Neuron (in vitro differentiated cells): Measurements from ENCODE around the gene STAU1.
"Not testable (repeated sequence)": the region's sequence is repeated elsewhere in the genome, so short reads cannot be mapped to it uniquely, and the experiment has no call there.

Source experiments
- H2AFZ ChIP-seq: one replicate; pipeline ENCODE4 v1.6.1; 2013; ENCODE audit warnings: low read depth, mild to moderate bottlenecking, inconsistent platforms, low read length, moderate library complexity
- H3K27me3 ChIP-seq: one replicate; pipeline ENCODE4 v1.6.1; 2013; ENCODE audit warnings: low read length; ENCODE audit not compliant: insufficient read depth
- H3K36me3 ChIP-seq: one replicate; pipeline ENCODE4 v1.6.1; 2013; ENCODE audit warnings: low read length; ENCODE audit not compliant: insufficient read depth
- H3K4me1 ChIP-seq: one replicate; pipeline ENCODE4 v1.6.1; 2013; ENCODE audit warnings: low read length; ENCODE audit not compliant: insufficient read depth
- H3K4me3 ChIP-seq: 2 replicates; pipeline ENCODE4 v1.5.1; 2013; ENCODE audit warnings: mild to moderate bottlenecking, low read length, moderate library complexity
- H3K9me3 ChIP-seq: one replicate; pipeline ENCODE4 v1.6.1; 2013; ENCODE audit warnings: low read length

Gene STAU1

DNA sequence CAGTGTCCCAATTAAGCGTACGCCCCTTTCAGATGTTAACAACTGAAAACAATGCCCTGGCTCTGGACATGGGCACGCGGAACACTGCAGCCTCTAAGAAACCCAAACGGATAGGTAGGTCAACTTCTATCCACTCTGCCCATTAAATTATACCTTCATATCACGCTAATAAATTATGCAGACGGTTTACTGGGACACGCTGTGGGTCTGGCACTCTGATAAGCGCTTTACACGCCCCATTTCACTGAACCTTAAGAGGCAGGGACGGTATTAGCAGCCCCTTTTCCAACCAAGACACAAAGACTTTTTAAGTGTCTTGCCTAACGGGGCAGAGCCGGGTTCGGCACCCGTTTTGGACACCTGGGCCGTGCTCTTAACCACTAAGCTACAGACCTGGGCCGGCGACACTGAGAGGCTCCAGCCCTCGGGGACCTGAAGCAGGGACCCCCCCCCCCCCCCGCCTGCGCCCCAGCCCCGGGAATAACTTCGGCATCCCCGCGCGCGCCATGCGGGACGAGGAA, 744 bp downstream of the STAU1 start:
- Histone ChIP-seq H3K4me1 (peaks cover 7% of the 10 kb centered on the region), H3K4me3 (peak overlapping the region; percentile 79), H2AFZ (no peak overlapping the region), H3K9me3 (no peaks in the 10 kb centered on the region), H3K27me3 (no peaks in the 10 kb centered on the region), H3K36me3 (peaks cover 5% of the 10 kb centered on the region)

DNA sequence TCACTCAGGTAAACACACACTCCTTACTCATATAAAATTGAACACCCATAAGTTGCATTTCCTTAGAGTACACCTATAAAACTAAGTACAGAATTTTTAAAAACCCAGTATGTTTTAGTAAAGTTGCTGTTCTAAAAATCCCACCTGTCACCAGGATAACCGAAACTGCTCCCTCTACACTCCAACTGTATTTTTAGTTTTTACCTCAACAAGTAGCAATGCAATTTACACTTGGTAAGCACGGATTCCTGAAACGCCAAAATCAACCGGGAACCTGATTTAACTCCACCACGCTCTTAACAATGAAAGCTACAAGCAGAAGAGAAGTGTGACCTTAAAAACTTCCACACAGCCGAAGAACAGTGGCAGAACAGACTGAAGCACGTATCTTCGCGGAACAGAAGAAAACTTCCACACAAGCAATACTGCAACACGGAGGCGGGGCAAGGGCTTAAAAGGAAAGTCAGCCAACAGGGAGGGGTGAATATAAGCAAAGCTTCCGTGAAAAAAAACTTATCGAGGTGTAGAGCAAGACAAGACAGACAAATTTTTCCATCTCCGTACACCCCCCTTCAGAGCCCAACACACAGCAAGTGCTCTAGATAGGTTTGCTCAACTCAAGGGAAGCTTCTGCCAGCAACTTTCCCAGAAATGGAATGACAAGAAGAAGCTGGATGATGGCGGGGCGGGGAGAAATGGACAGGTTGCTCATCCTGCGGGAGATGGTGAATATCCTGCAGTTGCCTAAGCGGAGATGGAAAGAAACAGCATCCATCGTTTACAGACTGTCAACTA, 1.4 kb downstream of the STAU1 start:
- Histone ChIP-seq H3K27me3 (no peaks in the 10 kb centered on the region), H3K4me3 (peak overlapping the region; percentile 79), H3K4me1 (peaks cover 7% of the 10 kb centered on the region), H2AFZ (no peak overlapping the region), H3K36me3 (peaks cover 5% of the 10 kb centered on the region), H3K9me3 (no peaks in the 10 kb centered on the region)

DNA sequence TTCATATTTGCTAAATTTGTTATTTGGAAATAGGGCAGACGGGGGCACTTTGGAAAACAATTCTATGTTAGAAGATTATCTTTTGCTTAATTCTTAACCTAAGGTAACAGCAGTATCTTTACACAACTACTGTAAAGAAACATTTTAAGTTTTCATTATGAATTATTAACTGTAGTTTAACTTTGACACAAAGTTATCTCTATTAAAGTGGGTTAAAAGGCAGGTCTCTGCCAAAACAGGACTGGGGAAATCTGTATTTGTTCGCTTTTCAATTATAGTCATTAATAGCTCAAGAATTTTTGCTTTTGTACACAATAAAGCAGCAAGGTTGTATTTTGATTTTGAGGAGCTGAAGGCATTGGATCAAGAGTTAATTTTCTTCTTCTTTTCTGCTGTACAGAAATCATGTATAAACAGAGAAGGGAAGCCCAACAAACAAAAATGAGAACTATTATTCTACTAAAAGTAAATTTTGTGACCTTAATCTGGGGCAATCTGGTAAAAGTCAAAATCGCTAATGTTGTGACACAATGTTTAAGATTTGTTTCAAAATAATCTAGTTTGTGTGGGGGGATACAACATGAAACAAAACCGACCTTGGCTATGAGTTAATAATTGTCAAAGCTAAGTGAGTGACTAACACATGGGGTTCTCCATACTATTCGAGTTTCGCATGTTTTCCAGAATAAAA, 2.9 kb downstream of the STAU1 start:
- peaks cover 5% of the 10 kb centered on the region for H3K36me3 ChIP-seq
- no peaks in the 10 kb centered on the region for H3K9me3 ChIP-seq
- no peak overlapping the region for H2AFZ ChIP-seq
- no peak overlapping the region for H3K4me3 ChIP-seq
- H3K4me1 ChIP-seq: peaks cover 7% of the 10 kb centered on the region
- H3K27me3 ChIP-seq: no peaks in the 10 kb centered on the region

DNA sequence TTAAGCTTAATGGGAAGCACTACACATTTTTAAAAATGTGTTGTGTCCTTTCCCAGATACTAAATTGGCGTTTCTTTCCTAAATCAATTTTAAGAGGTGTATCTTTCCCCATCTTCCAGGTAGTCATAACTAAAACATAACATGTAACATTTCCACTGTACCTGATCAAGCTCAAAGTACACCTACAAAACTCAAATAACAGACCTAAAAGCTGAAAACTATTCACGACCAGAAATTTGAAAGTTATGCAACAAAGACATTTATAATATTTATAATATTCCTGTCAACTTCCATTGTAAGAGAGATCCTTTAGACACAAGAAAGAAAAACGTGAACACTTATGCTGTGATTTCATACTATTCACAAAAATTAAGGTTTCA, 3.5 kb downstream of the STAU1 start:
- no peaks in the 10 kb centered on the region for H3K27me3 ChIP-seq
- peaks cover 8% of the 10 kb centered on the region for H3K4me1 ChIP-seq
- H3K4me3 ChIP-seq: no peak overlapping the region
- H3K9me3 ChIP-seq: no peaks in the 10 kb centered on the region
- no peak overlapping the region for H2AFZ ChIP-seq
- H3K36me3 ChIP-seq: peaks cover 5% of the 10 kb centered on the region

DNA sequence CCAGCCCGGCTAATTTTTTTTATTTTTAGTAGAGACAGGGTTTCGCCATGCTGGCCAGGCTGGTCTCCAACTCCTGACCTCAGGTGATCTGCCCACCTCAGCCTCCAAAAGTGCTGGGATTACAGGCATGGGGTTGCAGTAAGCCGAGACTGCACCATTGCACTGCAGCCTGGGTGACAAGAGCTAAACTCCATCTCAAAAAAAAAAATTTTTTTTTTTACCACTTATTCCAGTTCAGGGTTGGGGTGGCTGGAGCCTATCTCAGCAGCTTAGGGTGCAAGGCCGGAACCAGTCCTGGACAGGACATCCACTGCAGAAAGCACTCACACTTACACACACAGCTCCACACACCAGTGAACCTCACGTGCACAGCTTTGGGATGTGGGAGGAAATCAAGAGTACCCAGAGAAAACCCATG, 4.0 kb downstream of the STAU1 start:
- not testable (repeated sequence) for H3K36me3 ChIP-seq, H3K9me3 ChIP-seq, H3K27me3 ChIP-seq, H2AFZ ChIP-seq, H3K4me3 ChIP-seq
- H3K4me1 ChIP-seq: peaks cover 13% of the 10 kb centered on the region

DNA sequence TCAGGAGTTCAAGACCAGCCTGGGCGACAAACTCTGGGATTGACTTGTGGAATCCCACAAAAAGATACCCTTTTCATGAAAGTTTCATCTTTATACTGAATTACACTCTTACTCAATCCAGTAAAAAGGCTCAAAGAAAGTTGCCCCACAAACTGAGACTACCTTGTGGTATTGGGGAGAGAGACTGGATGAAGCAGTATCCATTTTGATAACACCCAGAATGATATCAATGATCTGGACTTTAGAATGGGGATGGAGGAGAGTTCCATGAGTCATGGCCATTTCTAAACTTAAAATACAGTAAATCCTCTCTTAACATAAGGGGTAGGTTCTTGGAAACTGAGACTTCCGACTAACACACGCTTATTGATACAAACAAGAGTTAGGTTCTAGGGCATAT, 4.7 kb downstream of the STAU1 start:
- H3K36me3 ChIP-seq: peaks cover 5% of the 10 kb centered on the region
- H2AFZ ChIP-seq: no peak overlapping the region
- H3K4me1 ChIP-seq: peaks cover 13% of the 10 kb centered on the region
- H3K27me3 ChIP-seq: no peaks in the 10 kb centered on the region
- H3K4me3 ChIP-seq: no peak overlapping the region
- H3K9me3 ChIP-seq: no peaks in the 10 kb centered on the region

DNA sequence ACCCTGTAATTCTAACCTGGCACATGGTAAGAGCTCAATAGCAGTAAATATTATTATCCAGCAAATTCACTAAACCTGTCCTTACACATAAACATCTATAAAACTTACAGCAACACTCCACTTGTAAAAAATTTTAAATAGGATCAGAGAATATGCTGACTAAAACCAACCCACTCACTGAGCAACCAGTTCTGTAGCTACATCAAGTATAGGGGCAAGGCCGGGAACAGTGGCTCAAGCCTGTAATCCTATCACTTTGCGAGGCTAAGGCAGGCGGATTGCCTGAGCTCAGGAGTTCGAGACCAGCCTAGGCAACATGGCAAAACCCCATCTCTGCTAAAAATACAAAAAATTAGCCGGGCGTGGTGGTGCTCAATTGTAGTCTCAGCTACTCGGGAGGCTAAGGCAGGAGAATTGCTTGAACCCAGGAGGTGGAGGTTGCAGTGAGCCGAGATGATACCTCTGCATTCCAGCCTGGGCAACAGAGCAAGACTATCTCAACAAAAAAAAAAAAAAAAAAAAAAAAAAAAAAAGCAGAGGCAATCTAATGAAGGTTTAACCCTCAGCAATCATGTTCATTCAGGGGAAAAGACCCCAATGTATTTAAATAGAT, 6.8 kb downstream of the STAU1 start:
- Histone ChIP-seq H3K9me3 (peaks cover 3% of the 10 kb centered on the region), H3K36me3 (peaks cover 9% of the 10 kb centered on the region), H3K27me3 (no peaks in the 10 kb centered on the region), H2AFZ (no peak overlapping the region), H3K4me1 (peaks cover 13% of the 10 kb centered on the region), H3K4me3 (no peak overlapping the region)

DNA sequence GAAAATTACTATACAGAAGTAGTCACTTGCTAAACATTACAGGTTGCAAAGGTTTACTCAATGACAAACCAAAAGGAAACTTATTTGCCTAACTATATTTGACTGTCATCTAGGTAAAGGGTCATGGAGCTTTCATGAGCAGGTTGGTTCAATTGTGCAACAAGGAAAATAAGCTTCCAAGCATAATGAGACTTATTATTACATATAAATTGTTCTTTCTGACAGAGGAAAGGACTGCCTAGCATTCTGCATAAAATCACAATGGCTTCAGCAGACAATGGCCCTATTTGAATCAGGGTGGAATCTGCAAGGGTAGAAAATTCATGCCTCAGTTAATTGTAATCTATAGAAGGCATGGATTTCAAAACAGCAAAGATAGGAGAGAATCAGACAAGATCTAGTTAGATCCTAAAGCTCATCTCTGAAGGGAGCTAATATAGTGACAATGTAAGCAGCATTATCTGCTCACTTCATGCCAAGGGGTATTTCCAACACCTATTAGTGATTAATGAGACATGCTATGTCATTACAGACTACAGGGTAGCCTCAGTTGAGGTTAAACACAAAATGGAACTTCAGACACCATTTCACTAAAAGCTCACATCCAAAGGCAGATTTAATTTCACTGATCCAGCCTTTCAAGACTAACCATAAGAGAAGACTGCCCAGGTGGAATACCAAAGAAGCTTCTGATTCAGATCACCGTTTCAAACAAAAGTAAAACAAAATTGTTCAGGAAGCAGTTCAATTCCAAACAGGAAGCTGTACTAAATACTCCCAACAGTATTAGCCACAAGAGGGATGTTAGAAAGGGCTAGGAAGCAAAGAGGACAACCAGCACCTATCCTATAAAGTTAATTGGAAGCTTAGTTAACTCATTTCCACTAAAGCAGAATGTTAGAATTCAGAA, 8.5 kb downstream of the STAU1 start:
- Histone ChIP-seq H3K36me3 (peaks cover 4% of the 10 kb centered on the region), H3K9me3 (peaks cover 3% of the 10 kb centered on the region), H3K4me1 (peaks cover 6% of the 10 kb centered on the region), H3K4me3 (no peak overlapping the region), H3K27me3 (no peaks in the 10 kb centered on the region), H2AFZ (no peak overlapping the region)

DNA sequence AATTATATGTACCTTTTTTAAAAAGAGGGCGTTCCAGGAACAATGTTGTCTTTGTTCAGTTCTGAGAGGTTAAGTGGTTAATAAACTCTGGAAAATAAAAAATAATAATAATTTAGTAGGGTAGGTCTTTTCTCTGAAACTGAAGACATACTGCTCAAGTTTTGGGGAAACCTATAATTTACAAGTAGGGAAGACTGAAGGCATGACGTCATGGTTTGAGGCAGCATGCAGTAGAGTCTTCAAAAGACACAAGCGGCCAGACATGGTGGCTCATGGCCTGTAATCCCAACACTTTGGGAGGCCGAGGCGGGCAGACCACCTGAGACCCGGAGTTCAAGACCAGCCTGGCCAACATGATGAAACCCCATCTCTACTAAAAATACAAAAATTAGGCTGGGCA, 14.0 kb downstream of the STAU1 start:
- H3K4me3 ChIP-seq: no peak overlapping the region
- H2AFZ ChIP-seq: no peak overlapping the region
- peaks cover under 1% of the 10 kb centered on the region for H3K4me1 ChIP-seq
- no peaks in the 10 kb centered on the region for H3K27me3 ChIP-seq
- peaks cover 3% of the 10 kb centered on the region for H3K9me3 ChIP-seq
- peaks cover 14% of the 10 kb centered on the region for H3K36me3 ChIP-seq

DNA sequence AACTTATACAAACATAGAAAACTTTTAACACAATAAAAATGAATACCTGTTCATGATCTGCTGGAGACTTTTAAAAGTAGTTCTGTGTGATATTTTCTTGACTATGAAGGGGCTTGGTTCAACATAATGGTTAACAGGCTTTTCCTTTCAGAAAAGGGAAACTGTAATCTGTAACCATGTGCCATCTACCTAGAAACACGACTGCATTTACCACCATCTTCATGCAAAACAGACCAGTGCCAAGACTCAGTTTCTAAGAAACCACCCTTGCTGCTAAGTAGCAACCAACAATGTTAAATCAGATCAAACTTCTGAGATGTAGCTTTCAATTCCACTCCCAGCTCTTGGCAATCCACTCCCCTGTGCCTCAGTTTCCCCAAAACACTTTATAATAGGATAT, 15.7 kb downstream of the STAU1 start:
- Histone ChIP-seq H3K36me3 (peaks cover 10% of the 10 kb centered on the region), H3K9me3 (no peaks in the 10 kb centered on the region), H3K4me1 (peaks cover 8% of the 10 kb centered on the region), H3K4me3 (no peak overlapping the region), H3K27me3 (no peaks in the 10 kb centered on the region), H2AFZ (no peak overlapping the region)

DNA sequence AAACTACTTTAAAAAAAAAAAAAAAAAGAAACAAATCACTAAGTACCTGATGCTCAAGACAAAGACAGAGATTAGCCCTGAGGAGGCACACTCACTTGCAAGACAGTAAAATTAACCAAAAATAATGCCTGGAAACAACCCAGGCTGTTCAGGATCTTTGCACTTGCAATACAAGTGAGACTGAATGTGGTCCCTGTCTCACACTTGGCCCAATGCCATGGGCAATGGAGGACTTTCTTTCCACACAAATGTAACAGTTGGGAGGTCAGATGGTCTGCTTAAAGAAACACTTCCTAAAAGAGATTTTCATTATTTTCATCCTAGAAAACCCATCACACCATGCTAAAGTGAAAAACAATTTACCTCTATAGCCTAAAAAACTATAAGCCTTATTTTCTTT, 16.2 kb downstream of the STAU1 start:
- H2AFZ ChIP-seq: no peak overlapping the region
- no peaks in the 10 kb centered on the region for H3K9me3 ChIP-seq
- no peak overlapping the region for H3K4me3 ChIP-seq
- H3K36me3 ChIP-seq: peaks cover 10% of the 10 kb centered on the region
- H3K27me3 ChIP-seq: no peaks in the 10 kb centered on the region
- peaks cover 11% of the 10 kb centered on the region for H3K4me1 ChIP-seq

DNA sequence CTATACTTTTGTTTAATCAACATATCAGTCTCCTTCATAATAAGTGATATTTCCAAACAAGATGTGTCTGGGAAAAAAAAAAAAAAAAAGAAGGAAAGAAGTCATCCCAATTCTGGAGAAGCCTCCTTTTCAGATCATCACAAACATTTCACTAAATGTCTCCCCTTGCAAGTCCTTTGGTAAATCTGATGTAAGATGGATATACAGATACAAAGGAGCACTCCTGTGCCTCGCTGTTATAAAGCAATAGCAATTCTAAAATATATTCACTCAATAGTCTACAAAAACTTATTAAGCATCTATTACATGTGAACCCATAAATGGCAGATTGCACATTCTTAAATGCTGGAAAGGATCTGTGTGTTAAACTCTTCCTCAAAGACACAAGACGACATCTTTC, 17.4 kb downstream of the STAU1 start:
- H3K36me3 ChIP-seq: peaks cover 16% of the 10 kb centered on the region
- H3K4me3 ChIP-seq: no peak overlapping the region
- H3K4me1 ChIP-seq: peaks cover 11% of the 10 kb centered on the region
- no peak overlapping the region for H2AFZ ChIP-seq
- no peaks in the 10 kb centered on the region for H3K27me3 ChIP-seq
- no peaks in the 10 kb centered on the region for H3K9me3 ChIP-seq
